Putamen (tissue), 1 donor: Measurements from ENCODE around the gene SMIM33.
"Not testable (repeated sequence)": the region's sequence is repeated elsewhere in the genome, so short reads cannot be mapped to it uniquely, and the experiment has no call there.

Experiments used
- DNase-seq: peaks from one replicate; pipeline ENCODE4 v3.0.0-alpha.2; 2016; ENCODE audit warnings: low spot score

Gene SMIM33

GRCh38 chr5:139470821-139471300 lies at the start of gene SMIM33:
SMIM33 (plus strand) TSS chr5:139471004; CDS start chr5:139471122, 118 bp downstream.
- DNase-seq = no peak

GRCh38 chr5:139422307-139422893 lies 48.4 kb upstream of the SMIM33 start:
- peak; percentile 69 for DNase-seq

GRCh38 chr5:139425497-139425896 lies 45.3 kb upstream of the SMIM33 start:
- DNase-seq = no peak

- no peak for DNase-seq
These were observed 44.5 kb upstream of the SMIM33 start for GRCh38 chr5:139426203-139426885.

GRCh38 chr5:139430015-139430414 lies 40.8 kb upstream of the SMIM33 start:
- DNase-seq = no peak

GRCh38 chr5:139431706-139432105 lies 39.1 kb upstream of the SMIM33 start:
- no peak for DNase-seq

GRCh38 chr5:139435676-139436075 lies 35.1 kb upstream of the SMIM33 start:
- DNase-seq = no peak

- no peak for DNase-seq
These were observed 32.1 kb upstream of the SMIM33 start for GRCh38 chr5:139438707-139439012.

GRCh38 chr5:139439013-139439903 lies 31.5 kb upstream of the SMIM33 start, which contains the start of gene DNAJC18:
DNAJC18 (minus strand) TSS chr5:139439525; CDS start chr5:139439445, 80 bp downstream.
- DNase-seq = peak; percentile 95

GRCh38 chr5:139440416-139440815 lies 30.4 kb upstream of the SMIM33 start:
- not testable (repeated sequence) for DNase-seq

- DNase-seq = no peak
These were observed 26.9 kb upstream of the SMIM33 start for GRCh38 chr5:139443831-139444453.

- DNase-seq = no peak
These were observed 25.3 kb upstream of the SMIM33 start for GRCh38 chr5:139445325-139446170.

GRCh38 chr5:139446956-139447779 lies 23.6 kb upstream of the SMIM33 start:
- DNase-seq = no peak

GRCh38 chr5:139451176-139451575 lies 19.6 kb upstream of the SMIM33 start:
- no peak for DNase-seq

GRCh38 chr5:139451878-139452660 lies 18.7 kb upstream of the SMIM33 start:
- DNase-seq = no peak

- DNase-seq = no peak
These were observed 16.9 kb upstream of the SMIM33 start for GRCh38 chr5:139453683-139454567.

- DNase-seq = no peak
These were observed 16.1 kb upstream of the SMIM33 start for GRCh38 chr5:139454568-139455290.

GRCh38 chr5:139456776-139457175 lies 14.0 kb upstream of the SMIM33 start:
- no peak for DNase-seq
